SU-DHL-6 (cell line): ENCODE data around the gene SRP14.
"Not testable (repeated sequence)": the region's sequence is repeated elsewhere in the genome, so short reads cannot be mapped to it uniquely, and the experiment has no call there.

Source experiments
- EZH2phosphoT487 ChIP-seq: fragments of 200-600 bp; sonication (generic), shearing (Covaris generic); conservative IDR thresholded peaks from 2 replicates; pipeline ENCODE4 v1.6.1; 2018; ENCODE audit warnings: mild to moderate bottlenecking, antibody characterized with exemption, low read length, moderate library complexity, mixed read lengths
- TF ChIP-seq, protein P1 (sequence below): fragments of 200-600 bp; sonication (generic); IDR thresholded peaks from one replicate; pipeline ENCODE4 v1.5.1; 2017; ENCODE audit warnings: antibody characterized with exemption, mild to moderate bottlenecking, low read length, moderate library complexity; ENCODE audit not compliant: insufficient read depth, poor library complexity, severe bottlenecking

DNA sequence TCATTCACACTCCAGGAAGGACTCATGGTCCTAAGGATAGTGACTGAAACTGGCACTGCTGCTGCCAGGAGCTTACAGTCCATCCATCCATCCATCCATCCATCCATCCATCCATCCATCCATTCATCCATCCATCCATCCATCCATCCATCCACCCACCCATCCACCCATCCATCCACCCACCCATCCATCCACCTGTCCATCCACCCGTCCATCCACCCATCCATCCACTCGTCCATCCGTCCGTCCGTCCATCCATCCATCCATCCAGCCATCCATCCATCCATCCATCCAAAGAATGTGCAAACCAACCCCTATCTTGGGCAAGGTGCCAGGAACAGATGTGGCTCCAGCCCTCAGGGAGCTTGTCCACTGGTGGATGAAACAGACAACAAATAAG, 46.0 kb downstream of the SRP14 start:
- TF ChIP-seq, protein P1, sequence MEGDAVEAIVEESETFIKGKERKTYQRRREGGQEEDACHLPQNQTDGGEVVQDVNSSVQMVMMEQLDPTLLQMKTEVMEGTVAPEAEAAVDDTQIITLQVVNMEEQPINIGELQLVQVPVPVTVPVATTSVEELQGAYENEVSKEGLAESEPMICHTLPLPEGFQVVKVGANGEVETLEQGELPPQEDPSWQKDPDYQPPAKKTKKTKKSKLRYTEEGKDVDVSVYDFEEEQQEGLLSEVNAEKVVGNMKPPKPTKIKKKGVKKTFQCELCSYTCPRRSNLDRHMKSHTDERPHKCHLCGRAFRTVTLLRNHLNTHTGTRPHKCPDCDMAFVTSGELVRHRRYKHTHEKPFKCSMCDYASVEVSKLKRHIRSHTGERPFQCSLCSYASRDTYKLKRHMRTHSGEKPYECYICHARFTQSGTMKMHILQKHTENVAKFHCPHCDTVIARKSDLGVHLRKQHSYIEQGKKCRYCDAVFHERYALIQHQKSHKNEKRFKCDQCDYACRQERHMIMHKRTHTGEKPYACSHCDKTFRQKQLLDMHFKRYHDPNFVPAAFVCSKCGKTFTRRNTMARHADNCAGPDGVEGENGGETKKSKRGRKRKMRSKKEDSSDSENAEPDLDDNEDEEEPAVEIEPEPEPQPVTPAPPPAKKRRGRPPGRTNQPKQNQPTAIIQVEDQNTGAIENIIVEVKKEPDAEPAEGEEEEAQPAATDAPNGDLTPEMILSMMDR, result not testable (repeated sequence)
- not testable (repeated sequence) for TF ChIP-seq EZH2phosphoT487
